Measurements from ENCODE around the gene CACFD1. TPM values are rescaled to one million over a fixed set of nuclear protein-coding genes. Genes with fewer than 3 reads are reported as not detected.

Gene CACFD1
- total and polyA plus RNA-seq, 8 donors: 17.7 to 48.4 (median 26.1) TPM

DNA sequence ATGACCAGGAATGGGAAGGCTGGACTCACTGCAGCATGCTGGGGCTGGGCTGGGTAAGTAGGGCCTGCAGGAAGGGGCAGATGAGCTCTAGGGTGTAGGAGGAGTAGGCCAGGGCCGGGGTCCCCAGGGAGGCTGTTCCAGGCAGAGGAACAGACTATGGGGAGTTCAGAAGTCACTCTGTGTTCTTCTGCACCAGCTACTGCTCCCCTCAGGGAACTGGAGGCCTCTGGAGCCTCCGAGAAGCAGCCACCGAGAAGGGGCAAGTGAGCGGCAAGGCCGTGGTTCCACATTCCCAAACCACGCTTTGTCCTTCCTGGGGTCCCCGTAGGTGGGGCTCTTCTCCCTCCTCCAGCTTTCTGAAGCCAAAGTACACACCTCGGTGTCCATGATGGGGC lies 27.6 kb downstream of the CACFD1 start:
- H3K27ac ChIP-seq: peak overlapping the region in 1 of 2 donors; percentile 55
- no peak for ATAC-seq
- intact Hi-C loops (cut with DNase I): loop anchor here in 1 of 2 donors (10.0 kb wide), 2 partner anchors 83 to 303 kb away; no protein-coding TSS in a partner anchor

DNA sequence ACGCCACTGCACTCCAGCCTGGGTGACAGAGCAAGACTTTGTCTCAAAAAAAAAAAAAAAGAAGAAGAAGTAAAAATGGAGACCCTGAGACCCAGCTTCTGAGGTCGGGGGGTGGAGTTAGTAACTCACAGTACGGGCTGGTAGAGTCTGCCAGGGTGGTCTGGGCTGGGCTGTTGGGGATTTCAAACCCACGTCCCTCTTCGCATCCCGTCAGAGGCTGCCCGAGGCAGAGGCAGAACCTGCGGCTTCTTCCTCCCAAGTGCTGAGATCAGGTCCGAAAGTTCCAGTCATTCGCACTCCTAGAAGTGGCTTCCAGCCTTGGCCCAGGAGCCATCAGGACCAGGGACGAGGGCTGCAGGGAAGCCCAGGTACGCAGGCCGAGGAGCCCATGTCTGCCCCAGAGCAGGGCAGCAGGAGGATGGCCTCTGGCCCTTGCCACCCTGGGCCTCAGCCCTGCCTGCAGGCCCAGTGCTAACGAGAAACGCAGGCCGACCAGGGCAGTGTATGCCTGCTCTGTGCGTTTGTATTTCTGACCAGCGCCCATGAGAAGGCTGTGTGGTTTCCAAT lies 29.0 kb downstream of the CACFD1 start:
- Histone ChIP-seq H3K4me3 (no peak overlapping the region), H3K4me1 (peaks cover 0 to 13% of the 10 kb centered on the region in 2 donors), H3K9me3 (no peaks in the 10 kb centered on the region), H3K27ac (no peak overlapping the region), H3K36me3 (no peaks in the 10 kb centered on the region), H3K27me3 (peaks cover 0 to 5% of the 10 kb centered on the region in 2 donors)
- peak in 1 of 4 donors; percentile 54 for DNase-seq
- TF ChIP-seq, protein P1, sequence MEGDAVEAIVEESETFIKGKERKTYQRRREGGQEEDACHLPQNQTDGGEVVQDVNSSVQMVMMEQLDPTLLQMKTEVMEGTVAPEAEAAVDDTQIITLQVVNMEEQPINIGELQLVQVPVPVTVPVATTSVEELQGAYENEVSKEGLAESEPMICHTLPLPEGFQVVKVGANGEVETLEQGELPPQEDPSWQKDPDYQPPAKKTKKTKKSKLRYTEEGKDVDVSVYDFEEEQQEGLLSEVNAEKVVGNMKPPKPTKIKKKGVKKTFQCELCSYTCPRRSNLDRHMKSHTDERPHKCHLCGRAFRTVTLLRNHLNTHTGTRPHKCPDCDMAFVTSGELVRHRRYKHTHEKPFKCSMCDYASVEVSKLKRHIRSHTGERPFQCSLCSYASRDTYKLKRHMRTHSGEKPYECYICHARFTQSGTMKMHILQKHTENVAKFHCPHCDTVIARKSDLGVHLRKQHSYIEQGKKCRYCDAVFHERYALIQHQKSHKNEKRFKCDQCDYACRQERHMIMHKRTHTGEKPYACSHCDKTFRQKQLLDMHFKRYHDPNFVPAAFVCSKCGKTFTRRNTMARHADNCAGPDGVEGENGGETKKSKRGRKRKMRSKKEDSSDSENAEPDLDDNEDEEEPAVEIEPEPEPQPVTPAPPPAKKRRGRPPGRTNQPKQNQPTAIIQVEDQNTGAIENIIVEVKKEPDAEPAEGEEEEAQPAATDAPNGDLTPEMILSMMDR (IDR thresholded peaks at IDR 0.05): no peak
- no peak for ATAC-seq
- intact Hi-C loops (cut with DNase I): loop anchor here in 1 of 2 donors (10.0 kb wide), 2 partner anchors 84 to 304 kb away; no protein-coding TSS in a partner anchor

More for the DNA sequence above, 27.6 kb downstream of the CACFD1 start:
- peaks cover 0 to 5% of the 10 kb centered on the region in 2 donors for H3K27me3 ChIP-seq
- no peaks in the 10 kb centered on the region for H3K9me3 ChIP-seq
- TF ChIP-seq, protein P1 (IDR thresholded peaks at IDR 0.05): no peak
- H3K4me3 ChIP-seq: no peak overlapping the region
- no peak for DNase-seq
- peaks cover 0 to 13% of the 10 kb centered on the region in 2 donors for H3K4me1 ChIP-seq
- no peaks in the 10 kb centered on the region for H3K36me3 ChIP-seq

DNA sequence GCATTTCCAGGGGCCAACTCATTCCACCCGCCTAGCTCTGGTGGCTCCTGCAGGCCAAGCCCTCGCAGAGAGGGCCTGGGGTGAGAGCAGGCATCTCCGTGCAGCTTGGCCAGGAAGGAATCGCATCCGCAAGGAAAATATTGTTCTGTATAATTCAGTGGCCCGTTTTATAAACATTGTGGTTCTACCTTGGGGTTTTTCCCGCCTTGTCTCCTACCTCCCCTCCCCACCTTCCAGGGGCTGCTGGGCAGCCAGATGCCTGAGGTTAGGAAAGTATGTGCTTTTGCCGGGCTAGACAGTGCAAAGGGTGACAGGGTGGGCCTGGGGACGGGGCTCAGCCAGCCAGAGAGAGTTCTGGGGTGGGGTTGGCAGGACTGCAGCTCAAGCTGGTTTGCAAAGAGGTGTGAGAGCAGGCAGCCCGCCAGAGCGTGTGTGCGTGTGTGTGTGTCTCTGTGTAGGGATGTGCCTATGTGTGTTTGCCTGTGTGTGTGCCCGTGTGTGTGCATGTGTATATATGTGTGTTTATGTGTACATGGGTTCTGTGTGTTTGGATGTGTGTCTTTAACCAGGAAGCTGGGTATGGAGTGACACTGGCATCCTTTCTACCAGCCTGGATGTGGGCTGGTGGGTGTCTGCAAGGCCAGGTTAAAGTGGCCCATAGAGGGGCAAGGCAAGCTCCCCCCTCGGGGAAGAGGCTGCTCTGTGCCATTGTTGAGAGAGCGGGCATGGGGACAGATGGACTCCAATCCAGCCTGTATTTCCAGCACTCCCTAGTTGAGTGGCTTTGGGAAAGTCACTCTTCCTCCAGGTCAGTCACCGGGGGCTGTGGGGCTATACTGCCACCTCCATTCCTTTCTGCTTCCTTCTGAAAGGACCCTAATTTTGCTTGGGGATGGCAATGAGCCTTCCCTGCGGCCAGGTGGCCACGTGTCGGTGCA lies 29.7 kb downstream of the CACFD1 start:
- Histone ChIP-seq H3K4me1 (peaks cover 0 to 13% of the 10 kb centered on the region in 2 donors), H3K27ac (no peak overlapping the region), H3K4me3 (no peak overlapping the region), H3K27me3 (peaks cover 0 to 5% of the 10 kb centered on the region in 2 donors), H3K36me3 (no peaks in the 10 kb centered on the region), H3K9me3 (no peaks in the 10 kb centered on the region)
- intact Hi-C loops (cut with DNase I): loop anchor here in 1 of 2 donors (10.0 kb wide), 2 partner anchors 85 to 305 kb away; no protein-coding TSS in a partner anchor
- peak in 1 of 4 donors; percentile 62 for DNase-seq
- no peak for ATAC-seq
- TF ChIP-seq, protein P1 (IDR thresholded peaks at IDR 0.05): no peak

DNA sequence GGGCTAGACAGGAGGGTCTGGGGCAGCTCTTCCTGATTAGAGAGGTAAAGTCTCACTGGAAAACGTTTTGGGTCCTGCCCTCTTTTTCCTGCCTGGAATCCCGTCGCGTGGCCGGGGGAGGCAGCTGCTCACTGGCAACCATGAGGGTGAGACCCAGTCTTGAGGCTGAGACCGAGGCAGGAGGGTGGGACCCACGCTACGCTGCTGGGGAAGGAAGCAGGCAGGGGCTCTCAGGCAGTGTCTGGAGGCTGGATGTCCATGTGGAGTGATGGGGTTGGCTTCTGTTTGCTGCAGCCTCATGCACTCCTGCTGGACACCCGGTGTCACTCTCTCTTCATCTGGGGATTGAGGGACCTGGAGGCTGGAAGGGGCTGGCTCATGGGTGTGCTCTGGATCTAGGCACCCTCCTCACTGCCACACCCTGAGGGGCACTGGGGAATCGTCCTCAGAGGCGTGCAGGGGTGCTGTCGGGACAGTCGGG lies 30.5 kb downstream of the CACFD1 start:
- no peak overlapping the region for H3K27ac ChIP-seq
- DNase-seq: no peak
- intact Hi-C loops (cut with DNase I): no loop called here
- TF ChIP-seq, protein P1 (IDR thresholded peaks at IDR 0.05): no peak
- H3K4me1 ChIP-seq: peaks cover 0 to 13% of the 10 kb centered on the region in 2 donors
- H3K36me3 ChIP-seq: no peaks in the 10 kb centered on the region
- no peaks in the 10 kb centered on the region for H3K9me3 ChIP-seq
- peaks cover 0 to 5% of the 10 kb centered on the region in 2 donors for H3K27me3 ChIP-seq
- no peak overlapping the region for H3K4me3 ChIP-seq
- ATAC-seq: no peak
